ENCODE measurements around the gene ACKR2.

- TF ChIP-seq EZH2 (IDR thresholded peaks at IDR 0.05; ENCODE audit: insufficient read depth, poor library complexity, severe bottlenecking) (no peak), EZH2phosphoT487 (IDR thresholded peaks at IDR 0.05; ENCODE audit: insufficient read depth, low read depth) (no peak)
Measured at GRCh38 chr3:42786212-42786611, 23.0 kb upstream of the ACKR2 start.
